HepG2 (cell line): ENCODE data around the gene MAP1LC3B. TPM values are rescaled to one million over a fixed set of nuclear protein-coding genes. Genes with fewer than 3 reads are reported as not detected.

ENCODE experiments used
- BRD4 ChIP-seq: sonication (generic); formaldehyde crosslinking; IDR thresholded peaks from 2 replicates; pipeline ENCODE4 v1.4.0; 2020; ENCODE audit warnings: missing genetic modification reagents
- CBX1 ChIP-seq: IDR thresholded peaks from one replicate; pipeline ENCODE4 v1.6.1; 2016; ENCODE audit warnings: antibody characterized with exemption, low read depth
- GLI4 ChIP-seq: sonication (generic); formaldehyde crosslinking; IDR thresholded peaks from 2 replicates; pipeline ENCODE4 v1.5.1; 2020; ENCODE audit warnings: missing genetic modification reagents, mild to moderate bottlenecking, moderate library complexity, borderline replicate concordance
- KLF12 ChIP-seq: sonication (generic); formaldehyde crosslinking; IDR thresholded peaks from 2 replicates; pipeline ENCODE4 v1.4.0; 2020; ENCODE audit warnings: missing genetic modification reagents, borderline replicate concordance
- MAF1 ChIP-seq: sonication (generic); formaldehyde crosslinking; IDR thresholded peaks from 2 replicates; pipeline ENCODE4 v1.5.0; 2020; ENCODE audit warnings: missing genetic modification reagents, borderline replicate concordance
- NCOA1 ChIP-seq: sonication (generic); formaldehyde crosslinking; IDR thresholded peaks from 2 replicates; pipeline ENCODE4 v1.9.0; 2021; ENCODE audit warnings: missing genetic modification reagents
- NR1H2 ChIP-seq: sonication (generic); formaldehyde crosslinking; IDR thresholded peaks from 2 replicates; pipeline ENCODE4 v1.8.1; 2022; ENCODE audit warnings: low read depth, missing genetic modification reagents, borderline replicate concordance
- PAWR ChIP-seq: sonication (generic); formaldehyde crosslinking; IDR thresholded peaks from 2 replicates; pipeline ENCODE4 v1.4.0; 2020; ENCODE audit warnings: missing genetic modification reagents, mild to moderate bottlenecking, borderline replicate concordance
- RBM22 ChIP-seq: fragments of 200-400 bp; formaldehyde crosslinking; optimal IDR thresholded peaks from 2 replicates; pipeline ENCODE3; 2017; ENCODE audit warnings: mild to moderate bottlenecking, low read length, moderate library complexity
- RFX3 ChIP-seq: IDR thresholded peaks from 2 replicates; pipeline ENCODE4 v1.6.1; 2016; ENCODE audit warnings: missing biosample characterization, missing genetic modification reagents
- SALL1 ChIP-seq: sonication (generic); formaldehyde crosslinking; IDR thresholded peaks from 2 replicates; pipeline ENCODE4 v1.8.0; 2022; ENCODE audit warnings: mild to moderate bottlenecking, missing genetic modification reagents
- SIN3A ChIP-seq: IDR thresholded peaks from 2 replicates; pipeline ENCODE4 v1.6.1; 2011; ENCODE audit warnings: low read depth, mild to moderate bottlenecking, control low read depth, low read length, borderline replicate concordance
- STAG1 ChIP-seq: sonication (generic); formaldehyde crosslinking; IDR thresholded peaks from 2 replicates; pipeline ENCODE4 v1.4.0; 2020; ENCODE audit warnings: missing genetic modification reagents
- TGIF2 ChIP-seq: IDR thresholded peaks from 2 replicates; pipeline ENCODE4 v1.6.1; 2016; ENCODE audit warnings: control low read depth, missing compliant biosample characterization
- ZMYM2 ChIP-seq: sonication (generic); formaldehyde crosslinking; IDR thresholded peaks from 2 replicates; pipeline ENCODE4 v1.8.0; 2022; ENCODE audit warnings: mild to moderate bottlenecking, missing genetic modification reagents
- ZNF207 ChIP-seq: fragments of 450-650 bp; IDR thresholded peaks from 2 replicates; pipeline ENCODE4 v1.6.1; 2016; ENCODE audit warnings: antibody characterized with exemption, borderline replicate concordance
- ZNF232 ChIP-seq: sonication (generic); formaldehyde crosslinking; IDR thresholded peaks from 2 replicates; pipeline ENCODE4 v1.4.0; 2020; ENCODE audit warnings: missing genetic modification reagents, borderline replicate concordance
- ZNF263 ChIP-seq: sonication (generic); formaldehyde crosslinking; IDR thresholded peaks from 2 replicates; pipeline ENCODE4 v1.4.0; 2020; ENCODE audit warnings: missing genetic modification reagents
- ZNF549 ChIP-seq: sonication (generic); formaldehyde crosslinking; IDR thresholded peaks from 2 replicates; pipeline ENCODE4 v1.5.0; 2020; ENCODE audit warnings: missing genetic modification reagents
- polyA plus RNA-seq, 8 experiments: library from polyadenylated mRNA; depleted of rRNA in 3 of 8; stranded (reverse) in 7 of 8; unstranded in 1 of 8; fragments of >200 nt; fragmentation: Illumina TruSeq in 4 of 8; extraction: Trizol in 4 of 8; gene quantifications; 2 replicates each; pipeline versions ENCODE4 v1.2.1 to v1.2.3, GENCODE V29; 2011 to 2016; ENCODE audit warnings: low read depth in 4 of 8, missing spikeins in 1 of 8, mixed read lengths in 1 of 8; ENCODE audit not compliant: insufficient read depth in 1 of 8
- total RNA-seq, 5 experiments: library from RNA; depleted of rRNA; stranded (reverse); fragments of >200 nt; fragmentation: Illumina TruSeq; extraction: Trizol; gene quantifications; 2 replicates each; pipeline ENCODE4 v1.2.3, GENCODE V29; 2016; ENCODE audit warnings: low read depth in 1 of 5
- TF ChIP-seq, protein P1 (sequence below): sonication (generic); formaldehyde crosslinking; IDR thresholded peaks from 2 replicates; pipeline ENCODE4 v1.4.0; 2020; ENCODE audit warnings: low read depth, mild to moderate bottlenecking, missing genetic modification reagents
- TF ChIP-seq, protein P2 (sequence below): sonication (generic); formaldehyde crosslinking; IDR thresholded peaks from 2 replicates; pipeline ENCODE4 v1.8.1; 2022; ENCODE audit warnings: mild to moderate bottlenecking, missing genetic modification reagents
- TF ChIP-seq, protein P3 (sequence below): sonication (generic); formaldehyde crosslinking; IDR thresholded peaks from 2 replicates; pipeline ENCODE4 v1.4.0; 2020; ENCODE audit warnings: mild to moderate bottlenecking, missing genetic modification reagents, borderline replicate concordance
- TF ChIP-seq, protein P4 (sequence below): sonication (generic); formaldehyde crosslinking; IDR thresholded peaks from 2 replicates; pipeline ENCODE4 v1.5.0; 2020; ENCODE audit warnings: mild to moderate bottlenecking, low read depth, missing genetic modification reagents, borderline replicate concordance
- TF ChIP-seq, protein P5 (sequence below): sonication (generic); formaldehyde crosslinking; conservative IDR thresholded peaks from 2 replicates; pipeline ENCODE4 v1.4.0; 2020; ENCODE audit warnings: missing genetic modification reagents

MAP1LC3B gene
- total and polyA plus RNA-seq, 2 of the 13 experiments (the other 11 are each of a cell fraction or from before 2014, with no cell fraction given): 15.7 to 37.4 TPM

DNA sequence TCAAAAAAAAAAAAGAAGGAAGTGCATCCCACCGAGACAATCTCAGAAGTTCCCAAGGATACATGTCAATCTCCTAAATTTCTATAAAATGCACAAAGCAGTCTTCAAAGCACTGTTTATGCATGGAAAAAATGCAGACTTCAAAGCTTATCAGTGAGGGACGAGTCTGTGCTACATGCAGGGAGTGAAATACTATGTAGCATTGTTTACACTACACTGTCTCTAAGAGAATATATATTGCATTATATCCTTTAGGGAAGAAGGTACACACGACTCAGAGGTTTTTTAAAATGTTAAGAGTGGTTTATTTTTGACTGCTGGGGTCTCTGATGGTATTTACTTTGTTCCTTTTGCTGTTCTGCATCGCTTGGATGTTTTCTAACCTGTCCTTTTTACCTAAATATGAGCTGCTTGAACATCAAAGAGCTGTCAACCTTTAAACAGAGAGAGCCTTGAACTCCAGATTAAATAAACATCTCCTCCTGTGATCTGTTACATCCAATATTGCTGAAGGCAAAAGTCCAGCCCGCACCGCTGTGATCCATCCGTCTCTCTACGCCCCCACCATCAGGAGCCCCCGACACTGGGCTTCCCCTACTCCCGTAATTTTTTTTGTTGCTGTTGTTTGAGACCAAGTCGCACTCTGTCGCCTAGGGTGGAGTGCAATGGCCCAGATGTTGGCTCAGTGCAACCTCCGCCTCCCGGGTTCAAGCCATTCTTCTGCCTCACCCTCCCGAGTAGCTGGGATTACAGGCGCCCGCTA, 9.9 kb upstream of the MAP1LC3B start (continued):
- 0 out of 2 replicates have a peak, but pooled peaks have one; percentile 10 for TF ChIP-seq STAG1 (CRISPR knock-in tag)
- no peak for TF ChIP-seq BRD4 (CRISPR knock-in tag)
- TF ChIP-seq KLF12 (CRISPR knock-in tag): 0 out of 2 replicates have a peak, but pooled peaks have one; percentile 66
- TF ChIP-seq NCOA1 (CRISPR knock-in tag): peak; percentile 97; the same call in 1 of the 2 replicates
- TF ChIP-seq RBM22: no peak
- TF ChIP-seq CBX1: no peak
- TF ChIP-seq, protein P1, sequence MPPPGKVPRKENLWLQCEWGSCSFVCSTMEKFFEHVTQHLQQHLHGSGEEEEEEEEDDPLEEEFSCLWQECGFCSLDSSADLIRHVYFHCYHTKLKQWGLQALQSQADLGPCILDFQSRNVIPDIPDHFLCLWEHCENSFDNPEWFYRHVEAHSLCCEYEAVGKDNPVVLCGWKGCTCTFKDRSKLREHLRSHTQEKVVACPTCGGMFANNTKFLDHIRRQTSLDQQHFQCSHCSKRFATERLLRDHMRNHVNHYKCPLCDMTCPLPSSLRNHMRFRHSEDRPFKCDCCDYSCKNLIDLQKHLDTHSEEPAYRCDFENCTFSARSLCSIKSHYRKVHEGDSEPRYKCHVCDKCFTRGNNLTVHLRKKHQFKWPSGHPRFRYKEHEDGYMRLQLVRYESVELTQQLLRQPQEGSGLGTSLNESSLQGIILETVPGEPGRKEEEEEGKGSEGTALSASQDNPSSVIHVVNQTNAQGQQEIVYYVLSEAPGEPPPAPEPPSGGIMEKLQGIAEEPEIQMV: peak; percentile 33; the same call in 1 of the 2 replicates
- no peak for TF ChIP-seq ZNF549
- TF ChIP-seq, protein P2, sequence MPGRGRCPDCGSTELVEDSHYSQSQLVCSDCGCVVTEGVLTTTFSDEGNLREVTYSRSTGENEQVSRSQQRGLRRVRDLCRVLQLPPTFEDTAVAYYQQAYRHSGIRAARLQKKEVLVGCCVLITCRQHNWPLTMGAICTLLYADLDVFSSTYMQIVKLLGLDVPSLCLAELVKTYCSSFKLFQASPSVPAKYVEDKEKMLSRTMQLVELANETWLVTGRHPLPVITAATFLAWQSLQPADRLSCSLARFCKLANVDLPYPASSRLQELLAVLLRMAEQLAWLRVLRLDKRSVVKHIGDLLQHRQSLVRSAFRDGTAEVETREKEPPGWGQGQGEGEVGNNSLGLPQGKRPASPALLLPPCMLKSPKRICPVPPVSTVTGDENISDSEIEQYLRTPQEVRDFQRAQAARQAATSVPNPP (CRISPR knock-in tag): no peak
- no peak for TF ChIP-seq NR1H2 (CRISPR knock-in tag)
- TF ChIP-seq, protein P3, sequence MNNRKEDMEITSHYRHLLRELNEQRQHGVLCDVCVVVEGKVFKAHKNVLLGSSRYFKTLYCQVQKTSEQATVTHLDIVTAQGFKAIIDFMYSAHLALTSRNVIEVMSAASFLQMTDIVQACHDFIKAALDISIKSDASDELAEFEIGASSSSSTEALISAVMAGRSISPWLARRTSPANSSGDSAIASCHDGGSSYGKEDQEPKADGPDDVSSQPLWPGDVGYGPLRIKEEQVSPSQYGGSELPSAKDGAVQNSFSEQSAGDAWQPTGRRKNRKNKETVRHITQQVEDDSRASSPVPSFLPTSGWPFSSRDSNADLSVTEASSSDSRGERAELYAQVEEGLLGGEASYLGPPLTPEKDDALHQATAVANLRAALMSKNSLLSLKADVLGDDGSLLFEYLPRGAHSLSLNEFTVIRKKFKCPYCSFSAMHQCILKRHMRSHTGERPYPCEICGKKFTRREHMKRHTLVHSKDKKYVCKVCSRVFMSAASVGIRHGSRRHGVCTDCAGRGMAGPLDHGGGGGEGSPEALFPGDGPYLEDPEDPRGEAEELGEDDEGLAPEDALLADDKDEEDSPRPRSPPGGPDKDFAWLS (CRISPR knock-in tag): no peak
- TF ChIP-seq PAWR (CRISPR knock-in tag): peak; percentile 15; the same call in 1 of the 2 replicates
- TF ChIP-seq ZNF232: peak; percentile 91
- TF ChIP-seq SIN3A: peak; percentile 96
- no peak for TF ChIP-seq RFX3 (CRISPR knock-in tag)
- TF ChIP-seq TGIF2 (CRISPR knock-in tag): peak; percentile 98
- TF ChIP-seq SALL1 (CRISPR knock-in tag): peak; percentile 91
- TF ChIP-seq, protein P4, sequence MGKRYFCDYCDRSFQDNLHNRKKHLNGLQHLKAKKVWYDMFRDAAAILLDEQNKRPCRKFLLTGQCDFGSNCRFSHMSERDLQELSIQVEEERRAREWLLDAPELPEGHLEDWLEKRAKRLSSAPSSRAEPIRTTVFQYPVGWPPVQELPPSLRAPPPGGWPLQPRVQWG (CRISPR knock-in tag): no peak
- TF ChIP-seq, protein P5, sequence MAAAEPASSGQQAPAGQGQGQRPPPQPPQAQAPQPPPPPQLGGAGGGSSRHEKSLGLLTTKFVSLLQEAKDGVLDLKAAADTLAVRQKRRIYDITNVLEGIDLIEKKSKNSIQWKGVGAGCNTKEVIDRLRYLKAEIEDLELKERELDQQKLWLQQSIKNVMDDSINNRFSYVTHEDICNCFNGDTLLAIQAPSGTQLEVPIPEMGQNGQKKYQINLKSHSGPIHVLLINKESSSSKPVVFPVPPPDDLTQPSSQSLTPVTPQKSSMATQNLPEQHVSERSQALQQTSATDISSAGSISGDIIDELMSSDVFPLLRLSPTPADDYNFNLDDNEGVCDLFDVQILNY (CRISPR knock-in tag): no peak
- peak; percentile 61; the same call in 1 of the 2 replicates for TF ChIP-seq ZNF263 (CRISPR knock-in tag)
- TF ChIP-seq ZMYM2 (CRISPR knock-in tag): peak; percentile 39; the same call in 1 of the 2 replicates
- no peak for TF ChIP-seq GLI4 (CRISPR knock-in tag)
- no peak for TF ChIP-seq MAF1 (CRISPR knock-in tag)
- TF ChIP-seq ZNF207: no peak
